T-cell (primary cell): ENCODE data around the gene LPO. TPM values are rescaled to one million over a fixed set of nuclear protein-coding genes. Genes with fewer than 3 reads are reported as not detected.

Experiments
- ATAC-seq, 4 experiments: fragments of 200-7000 bp in 3 of 4; fragments of 150-1000 bp in 1 of 4; cut with Tn5 transposase; replicated peaks in 1 of 4; 1 replicate in 3 of 4; 2 replicates in 1 of 4; pipeline ENCODE4 v1.10.0; 2021; ENCODE audit warnings: moderate library complexity in 3 of 4, mild to moderate bottlenecking in 2 of 4, moderate number of reproducible peaks in 1 of 4
- CTCF ChIA-PET, 2 donors: fragments of 300-600 bp; sonication (Branson Sonifier 250); formaldehyde crosslinking; loops; one replicate each; lab custom pipeline; 2022; ENCODE audit warnings: antibody characterized with exemption in 2 of 2; lab: Charles Lee
- POLR2A ChIA-PET, 2 donors: fragments of 300-600 bp; sonication (Branson Sonifier 250); formaldehyde crosslinking; loops; one replicate each; lab custom pipeline; 2022; ENCODE audit warnings: antibody characterized with exemption in 2 of 2; lab: Charles Lee
- DNase-seq, 35 experiments: peaks; one replicate each; pipeline versions ENCODE4 v3.0.0 to v3.0.0-alpha.2; 2013 to 2023
- H3K27ac ChIP-seq: one replicate; pipeline ENCODE4 v1.5.1; 2013; ENCODE audit warnings: low read length
- H3K27me3 ChIP-seq, 2 experiments: replicated peaks in 1 of 2; 1 replicate in 1 of 2; 2 replicates in 1 of 2; pipeline versions ENCODE4 v1.6.1 to v1.7.0; 2013; ENCODE audit warnings: low read length in 1 of 2, mixed read lengths in 1 of 2; ENCODE audit not compliant: control insufficient read depth in 2 of 2, insufficient read depth in 2 of 2; ENCODE audit errors: extremely low read depth in 1 of 2
- H3K36me3 ChIP-seq, 2 donors: 1 replicate in 1 of 2; 2 replicates in 1 of 2; pipeline versions ENCODE4 v1.6.1 to v1.7.0; 2013; ENCODE audit warnings: low read length in 1 of 2; ENCODE audit not compliant: control insufficient read depth in 2 of 2, insufficient read depth in 1 of 2; ENCODE audit errors: extremely low read depth in 1 of 2
- H3K4me1 ChIP-seq, 2 experiments: 1 replicate in 1 of 2; 2 replicates in 1 of 2; pipeline versions ENCODE4 v1.6.1 to v1.7.0; 2013; ENCODE audit warnings: low read length in 2 of 2, mixed read lengths in 1 of 2; ENCODE audit not compliant: insufficient read depth in 2 of 2, control insufficient read depth in 1 of 2; ENCODE audit errors: extremely low read depth in 1 of 2
- H3K4me3 ChIP-seq, 2 donors: 1 replicate in 1 of 2; 2 replicates in 1 of 2; pipeline versions ENCODE4 v1.5.1 to v1.7.0; 2013; ENCODE audit warnings: mild to moderate bottlenecking in 2 of 2, low read length in 1 of 2, moderate library complexity in 1 of 2; ENCODE audit not compliant: control insufficient read depth in 1 of 2; ENCODE audit errors: extremely low read depth in 1 of 2
- H3K9me3 ChIP-seq: 2 replicates; pipeline ENCODE4 v1.7.0; 2013
- H3K27ac Mint-ChIP-seq, 2 donors: one replicate each; pipeline ENCODE4 v1.8.0; 2020 to 2021; ENCODE audit warnings: mild to moderate bottlenecking in 2 of 2, mixed read lengths in 2 of 2
- H3K27me3 Mint-ChIP-seq, 2 donors: one replicate each; pipeline ENCODE4 v1.8.0; 2021 to 2022; ENCODE audit warnings: mixed read lengths in 2 of 2
- H3K36me3 Mint-ChIP-seq: one replicate; pipeline ENCODE4 v1.8.0; 2021; ENCODE audit warnings: mixed read lengths
- H3K4me1 Mint-ChIP-seq, 3 donors: one replicate each; pipeline ENCODE4 v1.8.0; 2020 to 2022; ENCODE audit warnings: mixed read lengths in 3 of 3, mild to moderate bottlenecking in 1 of 3
- H3K4me3 Mint-ChIP-seq, 3 donors: one replicate each; pipeline ENCODE4 v1.8.0; 2020 to 2022; ENCODE audit warnings: mild to moderate bottlenecking in 3 of 3, mixed read lengths in 3 of 3, moderate library complexity in 3 of 3
- H3K9me3 Mint-ChIP-seq, 3 donors: one replicate each; pipeline ENCODE4 v1.8.0; 2020 to 2022; ENCODE audit warnings: mixed read lengths in 3 of 3
- WGBS: methylation state at CpG from one replicate; pipeline ENCODE4 v1.1.5; 2013; ENCODE audit warnings: missing lambda C conversion rate; ENCODE audit not compliant: insufficient coverage; 5-methylcytosine and 5-hydroxymethylcytosine counted together
- total RNA-seq, 35 experiments: library from RNA in 6 of 35; stranded (reverse) in 6 of 35; fragments of 120-200 nt in 1 of 35; gene quantifications; one replicate each; pipeline versions ENCODE4 v1.2.1 to v1.2.4 and lab custom pipeline; 2013 to 2026

LPO gene
- total RNA-seq = not detected
- not detected for total RNA-seq (2013)
- 0 to 0.31 (median 0) reads per million in 29 experiments for total RNA-seq (lab: John Stamatoyannopoulos, UW)

DNA sequence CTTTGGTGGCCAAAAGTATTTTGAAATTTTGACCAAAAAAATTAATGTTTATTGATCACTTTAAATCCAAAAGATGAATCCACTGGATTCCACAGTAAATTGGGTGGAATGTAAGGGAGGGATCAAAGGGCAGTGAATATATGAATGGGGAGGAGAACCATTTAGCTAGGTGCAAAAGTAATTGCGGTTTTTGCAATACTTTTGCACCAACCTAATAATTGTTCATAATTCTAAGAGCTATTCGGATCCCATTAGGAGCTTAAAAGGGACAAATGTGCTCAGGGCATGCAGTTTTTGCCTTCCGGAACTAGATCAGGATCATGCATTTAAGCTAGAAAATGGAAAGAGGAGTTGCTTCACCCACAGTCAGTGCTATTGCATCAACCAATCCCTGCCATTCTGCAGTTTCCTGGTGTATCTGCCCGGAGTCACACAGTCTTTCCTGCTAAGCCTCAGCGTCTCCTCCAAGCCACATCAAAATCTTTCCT is at the start of gene LPO:
Gene LPO (plus strand): TSS at position 438 of the 488 bp plus-strand sequence. CDS start 4,396 bp downstream, outside the sequence.
- no peaks in the 10 kb centered on the region for H3K36me3 Mint-ChIP-seq
- H3K9me3 Mint-ChIP-seq = no peaks in the 10 kb centered on the region
- no peak within 1 kb of the TSS for H3K27ac Mint-ChIP-seq
- H3K27me3 Mint-ChIP-seq = peaks cover 34 to 64% of the 10 kb centered on the region in 2 donors
- Histone ChIP-seq H3K4me3 (no peak within 1 kb of the TSS), H3K27me3 (peaks cover 2 to 37% of the 10 kb centered on the region in 2 experiments), H3K27ac (no peak within 1 kb of the TSS), H3K36me3 (no peaks in the 10 kb centered on the region), H3K9me3 (no peaks in the 10 kb centered on the region), H3K4me1 (peaks cover 0 to 3% of the 10 kb centered on the region in 2 experiments)
- DNase-seq (no peak), ATAC-seq (no peak)
- H3K4me1 Mint-ChIP-seq = no peaks in the 10 kb centered on the region
- 33% methylated on average over 1 of the region's 5 CpGs for WGBS
- H3K4me3 Mint-ChIP-seq = no peak within 1 kb of the TSS
- ChIA-PET POLR2A (no interaction called here), CTCF (interaction anchor here in 1 of 2 donors (1.3 kb wide), 1 partner anchor 12 kb away, joined by 6 read pairs; no protein-coding TSS in a partner anchor)

DNA sequence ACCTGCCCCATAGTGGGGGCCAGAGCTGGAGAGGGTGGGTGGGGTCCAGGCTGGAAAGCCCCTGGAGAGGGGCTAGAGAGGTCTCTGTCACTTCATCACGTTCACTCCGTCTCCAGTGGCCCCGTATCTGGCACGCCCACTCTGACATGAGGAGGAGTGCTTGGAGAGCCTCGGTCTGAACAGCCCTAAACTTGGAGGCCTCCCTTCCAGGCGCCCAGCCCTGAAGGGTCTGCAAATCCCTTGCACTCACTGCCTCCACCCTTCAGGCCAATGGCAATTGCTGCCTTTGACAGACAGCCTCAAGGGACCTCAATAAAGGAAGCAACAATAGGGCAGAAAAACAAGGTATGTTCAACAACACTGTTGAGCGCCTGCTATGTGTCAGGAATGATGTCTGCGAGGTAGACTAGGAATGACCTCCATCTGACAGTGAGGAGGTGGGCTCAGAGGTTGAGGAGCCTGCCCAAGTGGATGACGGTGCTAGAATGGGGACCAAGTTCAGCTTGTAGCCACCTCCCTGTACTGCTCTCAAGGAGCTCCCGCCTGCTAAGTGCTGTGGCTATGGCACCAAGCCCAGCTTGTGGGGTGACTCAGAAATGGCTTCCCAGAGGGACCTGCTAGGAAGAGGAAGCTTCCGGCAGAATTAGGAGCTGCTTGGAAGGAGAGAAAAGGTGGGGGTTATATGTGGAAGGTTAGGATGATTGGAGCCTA is 48.8 kb upstream of the LPO start:
- CTCF ChIA-PET = no interaction called here
- POLR2A ChIA-PET = no interaction called here
- H3K27ac Mint-ChIP-seq = no peak overlapping the region

DNA sequence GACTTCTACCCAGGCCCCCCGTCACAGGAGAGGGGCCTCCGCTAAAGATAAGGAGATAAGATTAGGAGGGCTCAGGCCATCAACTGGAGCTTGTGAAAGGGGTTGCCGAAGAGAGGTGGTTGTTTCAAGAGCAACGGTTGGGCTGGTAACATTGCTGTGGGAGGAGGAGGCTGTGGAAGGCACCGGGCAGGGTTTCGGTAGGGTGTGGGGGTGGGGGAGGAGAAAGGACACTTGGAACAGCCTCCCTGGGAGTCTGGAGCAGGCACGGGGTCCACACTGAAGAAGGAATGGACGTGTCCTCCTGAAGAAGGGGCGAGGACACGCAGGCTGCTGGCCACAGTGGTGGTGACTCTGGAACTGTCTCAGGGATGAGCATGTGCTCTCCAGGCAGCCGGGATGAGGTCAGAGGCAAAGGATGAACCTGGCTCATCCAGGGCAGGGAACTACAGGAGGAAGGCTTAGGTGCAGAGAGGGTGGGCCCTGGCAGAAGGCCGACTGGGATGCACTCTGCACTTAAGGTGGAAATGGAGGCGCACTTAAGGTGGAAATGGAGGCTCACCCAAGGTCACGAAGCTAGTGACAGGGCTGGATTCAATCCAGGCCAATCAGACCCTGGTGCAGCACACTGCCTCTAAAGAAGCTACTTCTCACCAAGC is 47.0 kb upstream of the LPO start:
- Mint-ChIP-seq H3K27me3 (peaks cover 16 to 27% of the 10 kb centered on the region in 2 donors), H3K36me3 (no peaks in the 10 kb centered on the region), H3K4me1 (peaks cover 0 to 6% (median 0%) of the 10 kb centered on the region in 3 donors), H3K4me3 (no peak overlapping the region), H3K9me3 (no peaks in the 10 kb centered on the region), H3K27ac (peak overlapping the region in 1 of 2 donors; percentile 19)
- Histone ChIP-seq H3K9me3 (no peaks in the 10 kb centered on the region), H3K27me3 (peaks cover 0 to 46% of the 10 kb centered on the region in 2 experiments), H3K27ac (no peak overlapping the region), H3K36me3 (no peaks in the 10 kb centered on the region), H3K4me1 (no peaks in the 10 kb centered on the region), H3K4me3 (no peak overlapping the region)
- WGBS = 63% methylated on average over 14 of the region's 14 CpGs
- ChIA-PET CTCF (interaction anchor here in 1 of 2 donors (0.6 kb wide), 1 partner anchor 23 kb away, joined by 3 read pairs; no protein-coding TSS in a partner anchor), POLR2A (no interaction called here)
- ATAC-seq (no peak), DNase-seq (no peak)

More for the DNA sequence above, 48.8 kb upstream of the LPO start:
- H3K36me3 Mint-ChIP-seq = no peaks in the 10 kb centered on the region
- H3K9me3 Mint-ChIP-seq = no peaks in the 10 kb centered on the region
- Histone ChIP-seq H3K4me1 (no peaks in the 10 kb centered on the region), H3K27me3 (peaks cover 0 to 36% of the 10 kb centered on the region in 2 experiments), H3K9me3 (no peaks in the 10 kb centered on the region), H3K36me3 (no peaks in the 10 kb centered on the region), H3K27ac (no peak overlapping the region), H3K4me3 (no peak overlapping the region)
- DNase-seq (no peak), ATAC-seq (no peak)
- peaks cover 15 to 25% of the 10 kb centered on the region in 2 donors for H3K27me3 Mint-ChIP-seq
- H3K4me1 Mint-ChIP-seq = peaks cover 4 to 15% (median 4%) of the 10 kb centered on the region in 3 donors
- no peak overlapping the region for H3K4me3 Mint-ChIP-seq
- WGBS = 67% methylated on average over 7 of the region's 11 CpGs

DNA sequence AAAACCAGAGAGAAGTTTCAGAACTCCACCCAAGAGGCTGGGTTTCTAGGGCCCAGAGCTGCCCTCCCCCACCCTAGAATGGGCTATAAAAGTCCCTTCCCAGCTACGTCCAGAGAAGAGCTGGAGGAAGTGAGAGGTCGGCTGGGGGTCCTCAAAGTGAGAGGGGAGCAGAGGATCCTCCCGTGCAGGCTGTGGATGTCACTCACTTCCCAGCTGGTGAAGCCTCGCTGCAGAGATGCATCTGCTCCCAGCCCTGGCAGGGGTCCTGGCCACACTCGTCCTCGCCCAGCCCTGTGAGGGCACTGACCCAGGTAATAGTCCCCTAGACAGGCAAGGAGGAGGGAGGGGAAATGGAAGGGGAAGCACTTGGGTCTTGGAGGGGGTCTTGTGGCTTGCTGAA is 45.8 kb upstream of the LPO start, which contains the start of gene EPX:
Gene EPX (plus strand): TSS at position 115 of the 400 bp plus-strand sequence. CDS start 121 bp downstream, at position 236.
- H3K9me3 ChIP-seq = no peaks in the 10 kb centered on the region
- Mint-ChIP-seq H3K4me3 (no peak within 1 kb of the TSS), H3K27ac (no peak within 1 kb of the TSS), H3K27me3 (peaks cover 24 to 35% of the 10 kb centered on the region in 2 donors), H3K4me1 (peaks cover 0 to 6% (median 0%) of the 10 kb centered on the region in 3 donors), H3K36me3 (no peaks in the 10 kb centered on the region), H3K9me3 (no peaks in the 10 kb centered on the region)
- ATAC-seq = no peak
- H3K4me3 ChIP-seq = no peak within 1 kb of the TSS
- H3K27me3 ChIP-seq = peaks cover 0 to 49% of the 10 kb centered on the region in 2 experiments
- WGBS = 56% methylated on average over 5 of the region's 6 CpGs
- no peaks in the 10 kb centered on the region for H3K36me3 ChIP-seq
- H3K4me1 ChIP-seq = no peaks in the 10 kb centered on the region
- DNase-seq = no peak
- ChIA-PET CTCF (no interaction called here), POLR2A (no interaction called here)
- no peak within 1 kb of the TSS for H3K27ac ChIP-seq

DNA sequence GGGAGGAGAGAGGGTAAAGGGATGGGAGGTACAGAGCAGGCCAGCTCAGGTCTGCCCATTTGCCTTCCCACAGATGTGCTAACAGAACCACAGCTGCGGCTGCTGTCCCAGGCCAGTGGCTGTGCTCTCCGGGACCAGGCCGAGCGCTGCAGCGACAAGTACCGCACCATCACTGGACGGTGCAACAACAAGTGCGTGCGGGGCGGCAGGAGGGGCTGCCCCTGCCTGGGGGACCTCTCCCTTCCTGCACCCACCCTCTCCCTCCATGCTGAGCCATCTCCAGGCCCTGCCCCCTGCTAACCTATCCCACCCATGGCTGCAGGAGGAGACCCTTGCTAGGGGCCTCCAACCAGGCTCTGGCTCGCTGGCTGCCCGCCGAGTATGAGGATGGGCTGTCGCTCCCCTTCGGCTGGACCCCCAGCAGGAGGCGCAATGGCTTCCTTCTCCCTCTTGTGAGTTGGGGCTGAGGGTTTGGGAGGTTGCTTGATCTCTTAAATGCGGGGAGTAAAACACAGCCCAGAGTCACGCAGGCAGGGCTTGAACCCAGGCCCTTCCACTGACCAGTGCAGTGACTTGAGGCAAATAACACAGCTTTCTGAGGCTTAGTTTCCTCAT is 44.6 kb upstream of the LPO start:
- WGBS = 81% methylated on average over 14 of the region's 18 CpGs
- Mint-ChIP-seq H3K9me3 (no peaks in the 10 kb centered on the region), H3K27me3 (peaks cover 25 to 42% of the 10 kb centered on the region in 2 donors), H3K4me3 (no peak overlapping the region), H3K4me1 (peaks cover 0 to 6% (median 0%) of the 10 kb centered on the region in 3 donors), H3K36me3 (no peaks in the 10 kb centered on the region), H3K27ac (no peak overlapping the region)
- Histone ChIP-seq H3K9me3 (no peaks in the 10 kb centered on the region), H3K36me3 (no peaks in the 10 kb centered on the region), H3K27me3 (peaks cover 0 to 51% of the 10 kb centered on the region in 2 experiments), H3K4me3 (no peak overlapping the region), H3K4me1 (no peaks in the 10 kb centered on the region), H3K27ac (no peak overlapping the region)
- DNase-seq = no peak
- ATAC-seq = no peak
- ChIA-PET CTCF (interaction anchor here in 1 of 2 donors (0.7 kb wide), 1 partner anchor 16 kb away, joined by 3 read pairs; no protein-coding TSS in a partner anchor), POLR2A (no interaction called here)
